ENCODE measurements around the gene OXCT1.

OXCT1 gene

GRCh38 chr5:41883936-41884335, 13.7 kb upstream of the OXCT1 start:
- H3K27me3 ChIP-seq (ENCODE audit: control insufficient read depth, insufficient read depth, low read length) = no peaks in the 10 kb centered on the region
- no peak overlapping the region for H3K27ac ChIP-seq (ENCODE audit: low read depth, low read length)
- H3K9ac ChIP-seq (ENCODE audit: low read length) = no peak overlapping the region
- no peaks in the 10 kb centered on the region for H3K36me3 ChIP-seq (ENCODE audit: control insufficient read depth, insufficient read depth, low read length)
- no peak overlapping the region for H3K4me3 ChIP-seq (ENCODE audit: low read length)
- H3K4me1 ChIP-seq (ENCODE audit: control insufficient read depth, insufficient read depth, low read length) = no peaks in the 10 kb centered on the region

DNA sequence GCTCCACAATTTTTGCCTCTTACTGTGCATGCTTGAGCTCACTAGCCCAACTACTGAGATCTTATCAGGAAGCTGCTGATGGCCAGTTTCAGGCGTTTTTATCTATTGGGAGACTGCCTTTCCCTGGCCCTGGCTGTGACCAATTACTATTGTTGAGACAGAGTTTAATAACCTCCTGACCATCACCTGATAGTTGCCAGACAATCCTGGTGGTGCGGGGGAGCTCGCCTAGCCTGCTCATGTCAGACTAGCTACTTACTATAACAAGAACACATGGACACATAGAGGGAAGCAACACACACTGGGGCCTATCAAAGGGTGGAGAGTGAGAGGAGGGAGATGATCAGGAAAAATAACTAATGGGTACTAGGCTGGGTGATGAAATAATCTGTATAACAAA, 13.0 kb upstream of the OXCT1 start:
- Histone ChIP-seq H3K4me1 (ENCODE audit: control insufficient read depth, insufficient read depth, low read length) (no peaks in the 10 kb centered on the region), H3K4me3 (ENCODE audit: low read length) (no peak overlapping the region), H3K36me3 (ENCODE audit: control insufficient read depth, insufficient read depth, low read length) (no peaks in the 10 kb centered on the region), H3K27me3 (ENCODE audit: control insufficient read depth, insufficient read depth, low read length) (no peaks in the 10 kb centered on the region), H3K27ac (ENCODE audit: low read depth, low read length) (no peak overlapping the region), H3K9ac (ENCODE audit: low read length) (no peak overlapping the region)

- no peaks in the 10 kb centered on the region for H3K36me3 ChIP-seq (ENCODE audit: control insufficient read depth, insufficient read depth, low read length)
- no peaks in the 10 kb centered on the region for H3K27me3 ChIP-seq (ENCODE audit: control insufficient read depth, insufficient read depth, low read length)
- H3K4me3 ChIP-seq (ENCODE audit: low read length) = no peak overlapping the region
- H3K9ac ChIP-seq (ENCODE audit: low read length) = no peak overlapping the region
- H3K27ac ChIP-seq (ENCODE audit: low read depth, low read length) = no peak overlapping the region
- H3K4me1 ChIP-seq (ENCODE audit: control insufficient read depth, insufficient read depth, low read length) = no peaks in the 10 kb centered on the region
Measured at GRCh38 chr5:41882765-41883164, 12.5 kb upstream of the OXCT1 start.

- H3K4me1 ChIP-seq (ENCODE audit: control insufficient read depth, insufficient read depth, low read length) = no peaks in the 10 kb centered on the region
- H3K4me3 ChIP-seq (ENCODE audit: low read length) = no peak overlapping the region
- no peaks in the 10 kb centered on the region for H3K36me3 ChIP-seq (ENCODE audit: control insufficient read depth, insufficient read depth, low read length)
- H3K9ac ChIP-seq (ENCODE audit: low read length) = no peak overlapping the region
- no peaks in the 10 kb centered on the region for H3K27me3 ChIP-seq (ENCODE audit: control insufficient read depth, insufficient read depth, low read length)
- H3K27ac ChIP-seq (ENCODE audit: low read depth, low read length) = no peak overlapping the region
Measured at GRCh38 chr5:41878643-41879478, 8.6 kb upstream of the OXCT1 start.

DNA sequence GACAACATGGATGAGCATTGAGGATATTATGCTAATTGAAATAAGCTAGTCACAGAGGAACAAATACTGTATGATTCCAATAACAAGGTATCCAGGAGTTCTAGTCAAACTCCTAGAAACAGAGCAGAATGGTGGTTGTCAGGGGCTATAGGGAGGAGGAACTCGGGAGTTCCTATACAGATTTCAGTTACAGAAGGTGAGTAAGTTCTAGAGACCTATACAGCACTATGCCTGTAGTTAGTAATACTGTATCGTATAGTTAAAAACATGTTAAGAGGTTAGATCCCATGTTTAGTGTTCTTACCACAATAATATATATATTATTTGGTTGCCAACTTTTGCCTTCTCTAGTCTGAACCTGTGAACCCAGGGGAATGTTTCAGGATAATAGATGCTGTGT, 7.9 kb upstream of the OXCT1 start:
- Histone ChIP-seq H3K36me3 (ENCODE audit: control insufficient read depth, insufficient read depth, low read length) (no peaks in the 10 kb centered on the region), H3K9ac (ENCODE audit: low read length) (no peak overlapping the region), H3K27me3 (ENCODE audit: control insufficient read depth, insufficient read depth, low read length) (no peaks in the 10 kb centered on the region), H3K27ac (ENCODE audit: low read depth, low read length) (no peak overlapping the region), H3K4me1 (ENCODE audit: control insufficient read depth, insufficient read depth, low read length) (no peaks in the 10 kb centered on the region), H3K4me3 (ENCODE audit: low read length) (no peak overlapping the region)

- Histone ChIP-seq H3K9ac (ENCODE audit: low read length) (no peak overlapping the region), H3K4me1 (ENCODE audit: control insufficient read depth, insufficient read depth, low read length) (no peaks in the 10 kb centered on the region), H3K27me3 (ENCODE audit: control insufficient read depth, insufficient read depth, low read length) (no peaks in the 10 kb centered on the region), H3K36me3 (ENCODE audit: control insufficient read depth, insufficient read depth, low read length) (no peaks in the 10 kb centered on the region), H3K27ac (ENCODE audit: low read depth, low read length) (no peak overlapping the region), H3K4me3 (ENCODE audit: low read length) (no peak overlapping the region)
Measured at GRCh38 chr5:41877408-41877807, 7.2 kb upstream of the OXCT1 start.

- Histone ChIP-seq H3K27ac (ENCODE audit: low read depth, low read length) (no peak overlapping the region), H3K4me3 (ENCODE audit: low read length) (no peak overlapping the region), H3K27me3 (ENCODE audit: control insufficient read depth, insufficient read depth, low read length) (no peaks in the 10 kb centered on the region), H3K9ac (ENCODE audit: low read length) (no peak overlapping the region), H3K36me3 (ENCODE audit: control insufficient read depth, insufficient read depth, low read length) (no peaks in the 10 kb centered on the region), H3K4me1 (ENCODE audit: control insufficient read depth, insufficient read depth, low read length) (no peaks in the 10 kb centered on the region)
Measured at GRCh38 chr5:41876678-41877077, 6.5 kb upstream of the OXCT1 start.

- H3K9ac ChIP-seq (ENCODE audit: low read length) = no peak overlapping the region
- H3K27ac ChIP-seq (ENCODE audit: low read depth, low read length) = no peak overlapping the region
- no peak overlapping the region for H3K4me3 ChIP-seq (ENCODE audit: low read length)
- H3K36me3 ChIP-seq (ENCODE audit: control insufficient read depth, insufficient read depth, low read length) = no peaks in the 10 kb centered on the region
- no peaks in the 10 kb centered on the region for H3K4me1 ChIP-seq (ENCODE audit: control insufficient read depth, insufficient read depth, low read length)
- no peaks in the 10 kb centered on the region for H3K27me3 ChIP-seq (ENCODE audit: control insufficient read depth, insufficient read depth, low read length)
Measured at GRCh38 chr5:41875121-41875520, 4.9 kb upstream of the OXCT1 start.

- H3K27me3 ChIP-seq (ENCODE audit: control insufficient read depth, insufficient read depth, low read length) = no peaks in the 10 kb centered on the region
- no peak overlapping the region for H3K4me3 ChIP-seq (ENCODE audit: low read length)
- H3K4me1 ChIP-seq (ENCODE audit: control insufficient read depth, insufficient read depth, low read length) = no peaks in the 10 kb centered on the region
- H3K36me3 ChIP-seq (ENCODE audit: control insufficient read depth, insufficient read depth, low read length) = no peaks in the 10 kb centered on the region
- H3K9ac ChIP-seq (ENCODE audit: low read length) = no peak overlapping the region
- H3K27ac ChIP-seq (ENCODE audit: low read depth, low read length) = no peak overlapping the region
Measured at GRCh38 chr5:41874512-41875060, 4.4 kb upstream of the OXCT1 start.

DNA sequence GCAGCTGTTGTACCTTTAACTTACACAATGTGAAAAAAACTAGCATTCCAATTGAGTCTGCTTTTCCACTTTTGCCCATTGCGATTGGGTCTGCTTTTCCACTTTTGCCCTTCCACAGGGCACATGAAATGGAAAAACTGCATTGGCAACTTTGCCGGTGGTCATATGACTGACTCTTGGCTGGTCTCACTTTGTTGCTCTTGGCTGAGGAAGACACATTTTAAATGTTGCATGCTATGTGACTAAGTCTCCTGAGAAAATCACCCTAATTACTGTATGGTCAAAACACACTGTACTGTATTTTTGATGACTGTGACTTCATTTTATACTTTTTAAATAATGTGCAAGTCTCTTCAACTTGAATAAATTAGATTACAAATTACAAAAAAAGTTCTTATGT, 1.6 kb upstream of the OXCT1 start:
- no peak overlapping the region for H3K9ac ChIP-seq (ENCODE audit: low read length)
- H3K36me3 ChIP-seq (ENCODE audit: control insufficient read depth, insufficient read depth, low read length) = no peaks in the 10 kb centered on the region
- H3K4me3 ChIP-seq (ENCODE audit: low read length) = no peak overlapping the region
- no peak overlapping the region for H3K27ac ChIP-seq (ENCODE audit: low read depth, low read length)
- no peaks in the 10 kb centered on the region for H3K27me3 ChIP-seq (ENCODE audit: control insufficient read depth, insufficient read depth, low read length)
- H3K4me1 ChIP-seq (ENCODE audit: control insufficient read depth, insufficient read depth, low read length) = no peaks in the 10 kb centered on the region

GRCh38 chr5:41870627-41871048, 413 bp upstream of the OXCT1 start:
- H3K27ac ChIP-seq (ENCODE audit: low read depth, low read length) = peak overlapping the region; percentile 91
- H3K27me3 ChIP-seq (ENCODE audit: control insufficient read depth, insufficient read depth, low read length) = no peaks in the 10 kb centered on the region
- peak overlapping the region; percentile 60 for H3K9ac ChIP-seq (ENCODE audit: low read length)
- no peaks in the 10 kb centered on the region for H3K36me3 ChIP-seq (ENCODE audit: control insufficient read depth, insufficient read depth, low read length)
- H3K4me1 ChIP-seq (ENCODE audit: control insufficient read depth, insufficient read depth, low read length) = no peaks in the 10 kb centered on the region
- H3K4me3 ChIP-seq (ENCODE audit: low read length) = peak overlapping the region; percentile 88

- no peaks in the 10 kb centered on the region for H3K4me1 ChIP-seq (ENCODE audit: control insufficient read depth, insufficient read depth, low read length)
Measured at GRCh38 chr5:41869151-41869723, 988 bp downstream of the OXCT1 start.

More at GRCh38 chr5:41869151-41869723, 988 bp downstream of the OXCT1 start:
- Histone ChIP-seq H3K4me3 (ENCODE audit: low read length) (peak overlapping the region; percentile 88), H3K9ac (ENCODE audit: low read length) (no peak overlapping the region), H3K27ac (ENCODE audit: low read depth, low read length) (peak overlapping the region; percentile 91), H3K36me3 (ENCODE audit: control insufficient read depth, insufficient read depth, low read length) (no peaks in the 10 kb centered on the region), H3K27me3 (ENCODE audit: control insufficient read depth, insufficient read depth, low read length) (no peaks in the 10 kb centered on the region)
